Progenitor cell of endocrine pancreas (in vitro differentiated cells): ENCODE measurements around the gene ZNF512. TPM values are rescaled to one million over a fixed set of nuclear protein-coding genes. Genes with fewer than 3 reads are reported as not detected.
A peak's percentile ranks its signal among the peaks of the same experiment; 100 is the strongest.
"Not testable (repeated sequence)": the region's sequence is repeated elsewhere in the genome, so short reads cannot be mapped to it uniquely, and the experiment has no call there.

Experiments
- DNase-seq: peaks from one replicate; pipeline ENCODE4 v3.0.0; 2021; ENCODE audit warnings: low spot score; ENCODE audit not compliant: unreplicated experiment
- H3K27ac Mint-ChIP-seq: 2 replicates; pipeline ENCODE4 v1.8.0; 2021; ENCODE audit warnings: mild to moderate bottlenecking, moderate library complexity, mixed read lengths
- H3K27me3 Mint-ChIP-seq: 2 replicates; pipeline ENCODE4 v1.8.0; 2021; ENCODE audit warnings: mixed read lengths
- H3K36me3 Mint-ChIP-seq: 2 replicates; pipeline ENCODE4 v1.8.0; 2022; ENCODE audit warnings: mixed read lengths; ENCODE audit not compliant: insufficient read depth
- H3K4me1 Mint-ChIP-seq: 2 replicates; pipeline ENCODE4 v1.8.0; 2021; ENCODE audit warnings: low read depth, mixed read lengths
- H3K4me3 Mint-ChIP-seq: 2 replicates; pipeline ENCODE4 v1.8.0; 2021; ENCODE audit warnings: low read depth, mild to moderate bottlenecking, moderate library complexity, mixed read lengths
- H3K9me3 Mint-ChIP-seq: 2 replicates; pipeline ENCODE4 v1.8.0; 2021; ENCODE audit warnings: low read depth, mixed read lengths
- CTCF ChIP-seq: fragments of 200-600 bp; sonication (generic); IDR thresholded peaks from one replicate; pipeline ENCODE4 v1.5.0; 2021; ENCODE audit warnings: antibody characterized with exemption, mild to moderate bottlenecking; ENCODE audit not compliant: unreplicated experiment
- long read RNA-seq: library from polyadenylated mRNA; unstranded; transcript quantifications from one replicate; pipeline ENCODE4 v2.0.0, GENCODE V29; 2020
- total RNA-seq: library from RNA; stranded (reverse); gene quantifications from 2 replicates; pipeline ENCODE4 v1.2.1, GENCODE V29; 2021

ZNF512 gene
- total RNA-seq = 59.1 and 60.9 TPM in 2 replicates
- long read RNA-seq, transcript ZNF512-208 (13 exons, 3,543 nt) = minor isoform, 69 of 273 reads
- long read RNA-seq, transcript ZNF512-201 (14 exons, 3,541 nt) = major isoform, 110 of 273 reads
- long read RNA-seq, transcript ZNF512-202 (14 exons, 3,417 nt) = minor isoform, 26 of 273 reads
- long read RNA-seq, partial matches to known transcripts = 30 of 273 reads
- long read RNA-seq, other reads (novel, unspliced or antisense) = 35 of 273 reads

- DNase-seq = peak; percentile 88
- Mint-ChIP-seq H3K4me1 (peaks cover 18% of the 10 kb centered on the region), H3K9me3 (peaks cover 27% of the 10 kb centered on the region), H3K27ac (peak within 1 kb of the TSS; percentile 95), H3K27me3 (peaks cover 13% of the 10 kb centered on the region), H3K36me3 (peaks cover 9% of the 10 kb centered on the region), H3K4me3 (peak within 1 kb of the TSS; percentile 89)
- no peak for TF ChIP-seq CTCF
Measured at GRCh38 chr2:27582695-27583389, at the start of gene ZNF512. Gene ZNF512 (plus strand): TSS chr2:27583042. CDS start chr2:27583113, 71 bp downstream.

GRCh38 chr2:27537287-27537686 is 45.6 kb upstream of the ZNF512 start:
- Mint-ChIP-seq H3K36me3 (no peaks in the 10 kb centered on the region), H3K9me3 (peaks cover 3% of the 10 kb centered on the region), H3K27me3 (peaks cover 5% of the 10 kb centered on the region), H3K4me3 (no peak overlapping the region), H3K27ac (no peak overlapping the region), H3K4me1 (no peaks in the 10 kb centered on the region)
- DNase-seq = no peak
- no peak for TF ChIP-seq CTCF

GRCh38 chr2:27538839-27539450 is 43.9 kb upstream of the ZNF512 start:
- H3K36me3 Mint-ChIP-seq, H3K27me3 Mint-ChIP-seq, H3K9me3 Mint-ChIP-seq, H3K4me3 Mint-ChIP-seq, H3K4me1 Mint-ChIP-seq, H3K27ac Mint-ChIP-seq, DNase-seq: not testable (repeated sequence)

- not testable (repeated sequence) for DNase-seq, H3K9me3 Mint-ChIP-seq, H3K4me1 Mint-ChIP-seq, H3K4me3 Mint-ChIP-seq, H3K27me3 Mint-ChIP-seq, H3K27ac Mint-ChIP-seq, H3K36me3 Mint-ChIP-seq
Measured at GRCh38 chr2:27539649-27540048, 43.2 kb upstream of the ZNF512 start.

GRCh38 chr2:27544143-27544821 is 38.6 kb upstream of the ZNF512 start:
- Mint-ChIP-seq H3K27ac (no peak overlapping the region), H3K36me3 (peaks cover 1% of the 10 kb centered on the region), H3K9me3 (peaks cover 12% of the 10 kb centered on the region), H3K27me3 (no peaks in the 10 kb centered on the region), H3K4me3 (no peak overlapping the region), H3K4me1 (no peaks in the 10 kb centered on the region)
- TF ChIP-seq CTCF = no peak
- no peak for DNase-seq
